Activated naive CD4-positive, alpha-beta T cell treated with anti-CD3 and anti-CD28 coated beads, Interleukin-2, amount 50 U/mL, for 24 hours (primary cell): ENCODE results near the gene NFIB.

ENCODE experiments used
- H3K27ac Mint-ChIP-seq: one replicate; pipeline ENCODE4 v1.8.0; 2021; ENCODE audit warnings: mild to moderate bottlenecking, mixed read lengths
- H3K27me3 Mint-ChIP-seq: one replicate; pipeline ENCODE4 v1.8.0; 2021; ENCODE audit warnings: mixed read lengths
- H3K36me3 Mint-ChIP-seq: one replicate; pipeline ENCODE4 v1.8.0; 2021; ENCODE audit warnings: mixed read lengths
- H3K4me1 Mint-ChIP-seq: one replicate; pipeline ENCODE4 v1.8.0; 2021; ENCODE audit warnings: mixed read lengths
- H3K4me3 Mint-ChIP-seq: one replicate; pipeline ENCODE4 v1.8.0; 2021; ENCODE audit warnings: mild to moderate bottlenecking, mixed read lengths
- H3K9me3 Mint-ChIP-seq: one replicate; pipeline ENCODE4 v1.8.0; 2021; ENCODE audit warnings: mixed read lengths

NFIB gene

DNA sequence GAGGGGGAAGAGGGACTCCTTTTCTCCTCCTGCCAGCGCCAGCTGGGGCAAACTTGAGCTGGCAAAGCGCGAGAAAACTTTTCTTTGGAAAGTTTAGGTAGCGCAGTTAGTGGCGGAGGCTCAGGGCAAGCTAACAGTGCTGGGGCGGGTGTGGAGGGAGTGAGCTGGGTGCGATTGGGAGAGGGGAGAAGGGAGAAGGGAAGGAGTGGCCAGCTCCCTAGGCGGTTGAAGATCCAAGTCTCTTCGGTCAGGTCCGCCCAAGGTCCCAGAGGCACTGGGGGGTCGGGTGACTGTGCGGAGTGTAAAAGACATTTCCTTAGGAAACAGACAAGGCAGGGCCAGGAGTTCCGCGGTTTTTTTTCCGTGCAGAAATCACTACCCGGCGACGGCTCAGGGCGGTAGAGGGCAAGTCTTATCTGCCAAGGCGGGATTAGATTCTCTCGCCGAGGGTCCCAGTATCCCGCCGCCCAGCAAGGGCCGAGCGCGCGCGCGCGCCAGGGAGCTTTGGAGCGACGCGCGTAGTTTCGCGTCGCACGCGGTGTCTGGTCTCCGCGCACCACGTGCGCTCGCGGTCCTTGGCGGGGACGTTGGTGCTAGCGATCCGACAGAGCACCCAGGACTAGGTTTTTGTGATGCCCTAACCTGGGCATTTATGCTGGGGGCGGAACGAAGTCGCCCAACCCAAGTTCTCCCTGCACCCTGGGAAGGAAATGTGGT, 33.6 kb upstream of the NFIB start:
- H3K27me3 Mint-ChIP-seq = peaks cover 47% of the 10 kb centered on the region
- no peak overlapping the region for H3K4me3 Mint-ChIP-seq
- no peak overlapping the region for H3K27ac Mint-ChIP-seq
- H3K9me3 Mint-ChIP-seq = no peaks in the 10 kb centered on the region
- no peaks in the 10 kb centered on the region for H3K36me3 Mint-ChIP-seq
- H3K4me1 Mint-ChIP-seq = peaks cover 5% of the 10 kb centered on the region

GRCh38 chr9:14346811-14347405, 33.0 kb upstream of the NFIB start:
- Mint-ChIP-seq H3K27ac (no peak overlapping the region), H3K27me3 (peaks cover 43% of the 10 kb centered on the region), H3K9me3 (no peaks in the 10 kb centered on the region), H3K36me3 (no peaks in the 10 kb centered on the region), H3K4me3 (no peak overlapping the region), H3K4me1 (peaks cover 5% of the 10 kb centered on the region)

DNA sequence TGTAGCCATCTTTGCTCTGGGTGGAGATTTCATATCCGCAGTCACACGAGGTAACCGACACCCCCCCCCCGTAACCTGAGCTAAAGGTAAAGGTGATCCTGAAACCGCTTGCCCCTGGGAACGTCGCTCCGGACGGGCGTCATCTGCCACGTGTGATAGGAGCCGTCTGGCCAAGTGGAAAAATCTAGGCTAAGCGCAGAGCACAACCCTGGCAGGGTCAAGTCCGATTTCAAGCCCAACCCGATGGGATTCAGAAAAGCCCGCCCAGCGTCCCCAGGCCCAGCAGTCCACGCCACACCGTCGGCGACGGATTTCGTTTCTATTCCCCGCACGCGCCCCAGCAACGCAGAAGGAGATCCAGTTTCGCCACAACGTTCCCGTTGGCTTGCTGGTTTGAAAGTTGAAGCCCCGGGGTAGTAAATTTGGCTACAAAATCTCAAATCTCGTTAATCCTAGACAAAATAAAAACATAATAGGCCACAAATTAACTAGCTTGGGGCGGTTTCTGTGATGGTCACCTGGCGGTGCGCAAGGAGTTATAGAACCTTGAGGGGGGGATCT, 32.4 kb upstream of the NFIB start:
- no peak overlapping the region for H3K27ac Mint-ChIP-seq
- H3K4me3 Mint-ChIP-seq = no peak overlapping the region

GRCh38 chr9:14345354-14346230, 31.7 kb upstream of the NFIB start:
- no peak overlapping the region for H3K4me3 Mint-ChIP-seq
- no peaks in the 10 kb centered on the region for H3K9me3 Mint-ChIP-seq
- H3K27me3 Mint-ChIP-seq = peaks cover 48% of the 10 kb centered on the region
- H3K36me3 Mint-ChIP-seq = no peaks in the 10 kb centered on the region
- H3K4me1 Mint-ChIP-seq = peaks cover 5% of the 10 kb centered on the region
- H3K27ac Mint-ChIP-seq = no peak overlapping the region

More for the DNA sequence above, 32.4 kb upstream of the NFIB start:
- Mint-ChIP-seq H3K9me3 (no peaks in the 10 kb centered on the region), H3K27me3 (peaks cover 48% of the 10 kb centered on the region), H3K4me1 (peaks cover 5% of the 10 kb centered on the region), H3K36me3 (no peaks in the 10 kb centered on the region)

- no peaks in the 10 kb centered on the region for H3K9me3 Mint-ChIP-seq
- H3K27me3 Mint-ChIP-seq = peaks cover 43% of the 10 kb centered on the region
- H3K4me3 Mint-ChIP-seq = no peak overlapping the region
- no peaks in the 10 kb centered on the region for H3K36me3 Mint-ChIP-seq
- peaks cover 5% of the 10 kb centered on the region for H3K4me1 Mint-ChIP-seq
- H3K27ac Mint-ChIP-seq = no peak overlapping the region
Observed at GRCh38 chr9:14344941-14345353, 31.0 kb upstream of the NFIB start.

- Mint-ChIP-seq H3K36me3 (no peaks in the 10 kb centered on the region), H3K9me3 (no peaks in the 10 kb centered on the region), H3K4me1 (peaks cover 4% of the 10 kb centered on the region), H3K4me3 (no peak overlapping the region), H3K27me3 (peaks cover 42% of the 10 kb centered on the region), H3K27ac (no peak overlapping the region)
Observed at GRCh38 chr9:14344053-14344524, 30.1 kb upstream of the NFIB start.

DNA sequence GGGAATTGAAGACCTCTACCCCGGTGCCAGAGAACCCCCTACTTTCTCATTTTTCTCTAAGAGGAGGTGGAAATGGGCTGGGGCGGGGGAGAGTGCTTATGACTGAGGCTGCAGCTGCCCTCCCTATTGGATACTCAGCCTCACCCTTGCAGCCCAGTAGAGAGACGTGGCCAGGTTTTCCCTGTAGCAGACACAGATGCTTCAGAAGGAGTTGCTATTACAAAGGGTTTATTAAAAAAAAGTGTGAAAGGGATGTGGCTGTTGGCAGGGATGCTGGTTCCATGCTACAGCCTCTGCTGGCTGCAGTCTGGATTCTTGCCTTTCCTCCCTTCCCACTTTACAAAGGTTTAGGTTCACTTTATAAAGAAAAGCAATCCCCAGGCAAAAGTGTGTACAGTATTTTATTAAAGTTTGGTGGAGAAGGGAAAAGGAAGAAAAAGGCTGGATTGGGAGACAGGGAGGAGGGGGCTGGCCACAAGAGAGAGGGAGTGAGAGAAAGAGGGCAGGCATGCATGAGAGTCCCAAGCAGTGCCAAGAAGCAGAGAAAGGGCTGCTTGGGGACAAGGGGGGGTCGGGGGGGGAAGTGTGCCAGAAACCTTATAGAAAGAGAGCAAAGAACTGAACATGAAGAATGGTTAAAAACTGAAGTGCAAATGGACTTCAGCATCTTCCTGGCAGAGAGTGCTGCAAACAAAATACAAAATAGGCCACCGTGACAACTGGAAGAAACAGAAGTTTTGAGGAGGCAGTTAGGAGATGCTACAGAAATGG, 29.5 kb upstream of the NFIB start:
- H3K4me3 Mint-ChIP-seq = no peak overlapping the region
- no peaks in the 10 kb centered on the region for H3K9me3 Mint-ChIP-seq
- peaks cover 37% of the 10 kb centered on the region for H3K27me3 Mint-ChIP-seq
- H3K4me1 Mint-ChIP-seq = no peaks in the 10 kb centered on the region
- no peak overlapping the region for H3K27ac Mint-ChIP-seq
- no peaks in the 10 kb centered on the region for H3K36me3 Mint-ChIP-seq

DNA sequence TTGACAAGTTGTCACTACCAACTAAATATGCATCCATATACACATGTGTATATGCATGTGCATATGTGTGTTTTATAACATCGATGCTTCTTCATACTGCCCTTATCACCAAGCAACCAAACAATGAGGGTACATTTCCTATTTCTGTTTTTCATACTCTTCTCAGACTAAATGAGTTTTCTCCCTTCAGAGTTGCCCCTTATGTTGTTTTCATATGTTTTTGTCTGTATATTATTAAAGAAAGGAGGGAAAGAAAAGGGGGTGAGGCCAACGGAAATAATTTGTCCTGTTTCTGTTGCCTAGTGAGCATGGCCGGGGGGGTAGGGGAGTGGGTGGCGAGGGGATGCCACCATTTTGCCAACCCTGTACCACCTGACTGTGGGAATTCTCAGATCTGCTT, 28.8 kb upstream of the NFIB start:
- Mint-ChIP-seq H3K27me3 (peaks cover 33% of the 10 kb centered on the region), H3K4me3 (no peak overlapping the region), H3K36me3 (no peaks in the 10 kb centered on the region), H3K9me3 (no peaks in the 10 kb centered on the region), H3K27ac (no peak overlapping the region), H3K4me1 (no peaks in the 10 kb centered on the region)

GRCh38 chr9:14341437-14342122, 27.6 kb upstream of the NFIB start:
- no peaks in the 10 kb centered on the region for H3K36me3 Mint-ChIP-seq
- H3K27me3 Mint-ChIP-seq = peaks cover 28% of the 10 kb centered on the region
- H3K4me3 Mint-ChIP-seq = no peak overlapping the region
- H3K4me1 Mint-ChIP-seq = no peaks in the 10 kb centered on the region
- H3K9me3 Mint-ChIP-seq = no peaks in the 10 kb centered on the region
- H3K27ac Mint-ChIP-seq = no peak overlapping the region

- H3K4me1 Mint-ChIP-seq = no peaks in the 10 kb centered on the region
- H3K9me3 Mint-ChIP-seq = no peaks in the 10 kb centered on the region
- no peak overlapping the region for H3K4me3 Mint-ChIP-seq
- H3K27me3 Mint-ChIP-seq = peaks cover 25% of the 10 kb centered on the region
- no peaks in the 10 kb centered on the region for H3K36me3 Mint-ChIP-seq
- no peak overlapping the region for H3K27ac Mint-ChIP-seq
Observed at GRCh38 chr9:14340994-14341393, 27.1 kb upstream of the NFIB start.

DNA sequence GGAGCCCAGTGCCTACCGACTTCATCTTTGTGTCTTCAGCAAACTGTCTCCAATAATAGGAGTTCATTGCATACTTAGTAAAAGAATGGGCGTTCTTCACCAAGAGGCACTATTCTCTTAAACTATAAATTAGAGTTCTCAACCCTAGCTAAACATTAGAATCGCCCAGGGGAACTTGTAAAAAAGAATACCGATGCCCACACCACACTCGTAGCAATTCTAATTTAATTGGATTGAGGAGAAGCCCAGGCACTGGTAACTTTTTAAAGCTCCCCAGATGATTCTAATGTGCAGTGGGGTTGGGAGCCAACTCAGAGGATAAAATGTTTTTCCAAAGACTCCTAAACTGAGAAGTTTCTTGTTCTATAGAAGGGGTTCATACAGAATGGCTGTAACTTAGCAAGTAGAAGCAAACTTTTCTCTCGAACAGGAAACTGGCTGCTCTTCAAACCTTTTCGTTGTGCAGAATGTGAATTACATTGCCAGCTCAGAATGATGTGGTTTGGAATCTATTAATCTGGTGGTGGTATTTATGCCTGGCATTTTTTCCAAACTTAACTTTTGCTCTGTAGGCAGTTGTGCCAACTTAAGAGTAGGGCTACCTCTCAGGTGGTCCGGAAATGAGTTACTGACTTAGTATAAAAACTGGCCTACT, 26.4 kb upstream of the NFIB start:
- Mint-ChIP-seq H3K27me3 (peaks cover 22% of the 10 kb centered on the region), H3K36me3 (no peaks in the 10 kb centered on the region), H3K4me3 (no peak overlapping the region), H3K4me1 (no peaks in the 10 kb centered on the region), H3K9me3 (no peaks in the 10 kb centered on the region), H3K27ac (no peak overlapping the region)

- Mint-ChIP-seq H3K36me3 (no peaks in the 10 kb centered on the region), H3K4me1 (no peaks in the 10 kb centered on the region), H3K9me3 (peaks cover 4% of the 10 kb centered on the region), H3K27ac (no peak overlapping the region), H3K27me3 (peaks cover 22% of the 10 kb centered on the region), H3K4me3 (no peak overlapping the region)
Observed at GRCh38 chr9:14339746-14340145, 25.8 kb upstream of the NFIB start.

DNA sequence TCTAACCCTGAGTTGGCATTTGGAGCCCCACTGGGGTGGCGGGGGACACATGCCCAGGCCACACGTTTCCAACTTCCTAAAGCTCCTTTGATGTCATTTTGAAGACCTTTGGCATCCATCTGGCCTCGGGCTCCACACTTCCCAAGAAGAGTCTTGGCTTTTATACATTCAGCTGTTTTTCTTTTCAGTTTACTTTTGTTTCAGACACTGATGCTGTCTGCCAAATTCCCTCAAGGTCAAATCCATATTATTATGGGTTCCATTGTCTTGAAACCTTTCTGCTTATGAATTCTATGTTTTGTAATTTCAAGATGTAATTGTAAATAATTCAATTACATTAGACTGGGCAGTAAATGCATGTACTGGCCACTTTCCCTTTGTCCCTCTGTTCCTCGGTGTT, 23.7 kb upstream of the NFIB start:
- no peak overlapping the region for H3K4me3 Mint-ChIP-seq
- peaks cover 24% of the 10 kb centered on the region for H3K27me3 Mint-ChIP-seq
- no peaks in the 10 kb centered on the region for H3K36me3 Mint-ChIP-seq
- no peak overlapping the region for H3K27ac Mint-ChIP-seq
- no peaks in the 10 kb centered on the region for H3K4me1 Mint-ChIP-seq
- H3K9me3 Mint-ChIP-seq = peaks cover 7% of the 10 kb centered on the region

DNA sequence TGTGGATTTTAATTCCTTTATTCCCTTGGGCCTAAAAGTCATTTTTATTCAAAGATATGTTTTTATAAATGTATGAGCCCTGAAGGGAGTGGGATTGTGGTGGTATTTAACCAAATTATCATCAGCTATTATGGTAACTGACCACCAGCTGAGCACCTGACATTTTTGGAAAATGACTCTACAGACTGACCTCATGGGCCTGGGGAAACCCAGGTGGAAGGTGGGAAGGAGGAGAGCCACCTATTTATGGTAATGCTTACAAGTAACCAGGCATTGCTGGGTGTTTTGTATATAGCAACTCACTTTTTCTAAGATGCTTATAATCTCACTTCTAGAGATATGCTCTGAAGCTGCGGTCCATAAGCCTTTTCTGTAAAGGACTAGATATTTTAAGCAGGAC, 22.3 kb upstream of the NFIB start:
- peaks cover 7% of the 10 kb centered on the region for H3K9me3 Mint-ChIP-seq
- no peaks in the 10 kb centered on the region for H3K4me1 Mint-ChIP-seq
- H3K27me3 Mint-ChIP-seq = peaks cover 18% of the 10 kb centered on the region
- no peaks in the 10 kb centered on the region for H3K36me3 Mint-ChIP-seq
- no peak overlapping the region for H3K27ac Mint-ChIP-seq
- H3K4me3 Mint-ChIP-seq = no peak overlapping the region
